Upper lobe of left lung (tissue), 6 donors: ENCODE measurements around the gene FAM168B. TPM values are rescaled to one million over a fixed set of nuclear protein-coding genes. Genes with fewer than 3 reads are reported as not detected.
"Not testable (repeated sequence)": the region's sequence is repeated elsewhere in the genome, so short reads cannot be mapped to it uniquely, and the experiment has no call there.

Experiments
- ATAC-seq, 2 donors: fragments of 200-7000 bp; cut with Tn5 transposase; one replicate each; pipeline ENCODE4 v1.9.1; 2022; ENCODE audit warnings: mild to moderate bottlenecking in 2 of 2, moderate library complexity in 2 of 2; ENCODE audit not compliant: low FRiP score in 2 of 2
- DNase-seq, 2 donors: peaks; one replicate each; pipeline ENCODE4 v3.0.0-alpha.2; 2019 to 2020
- H3K27ac ChIP-seq, 4 donors: fragments of 200-600 bp; sonication (generic); one replicate each; pipeline ENCODE4 v1.5.1; 2016 to 2019
- H3K27me3 ChIP-seq, 4 donors: fragments of 200-600 bp; sonication (generic); one replicate each; pipeline ENCODE4 v1.5.1; 2017 to 2019
- H3K36me3 ChIP-seq, 4 donors: fragments of 200-600 bp; sonication (generic); one replicate each; pipeline ENCODE4 v1.5.1; 2016 to 2019
- H3K4me1 ChIP-seq, 4 donors: fragments of 200-600 bp; sonication (generic); one replicate each; pipeline ENCODE4 v1.5.1; 2018 to 2019
- H3K4me3 ChIP-seq, 4 donors: fragments of 200-600 bp; sonication (generic); one replicate each; pipeline ENCODE4 v1.5.1; 2017 to 2019; ENCODE audit warnings: mild to moderate bottlenecking in 2 of 4, moderate library complexity in 1 of 4
- H3K9me3 ChIP-seq, 4 donors: fragments of 200-600 bp; sonication (generic); one replicate each; pipeline ENCODE4 v1.5.1; 2018 to 2019
- CTCF ChIP-seq, 6 experiments: fragments of 450-650 bp in 4 of 6; fragments of 200-600 bp in 2 of 6; sonication (generic) in 2 of 6; IDR thresholded peaks; one replicate each; pipeline ENCODE4 v1.5.1; 2016 to 2019; ENCODE audit warnings: antibody characterized with exemption in 6 of 6
- EP300 ChIP-seq, 4 donors: sonication (generic); formaldehyde crosslinking; IDR thresholded peaks; one replicate each; pipeline ENCODE4 v1.5.1; 2017; ENCODE audit warnings: antibody characterized with exemption in 4 of 4, control low read depth in 2 of 4
- POLR2A ChIP-seq, 4 donors: fragments of 450-650 bp; IDR thresholded peaks; one replicate each; pipeline ENCODE4 v1.5.1; 2016 to 2017; ENCODE audit warnings: antibody characterized with exemption in 4 of 4, mild to moderate bottlenecking in 2 of 4
- POLR2AphosphoS5 ChIP-seq, 2 donors: sonication (generic); formaldehyde crosslinking; IDR thresholded peaks; one replicate each; pipeline ENCODE4 v1.5.1; 2017; ENCODE audit warnings: antibody characterized with exemption in 2 of 2
- WGBS, 2 donors: methylation state at CpG; one replicate each; pipeline ENCODE4 v1.1.5; 2017 to 2018; 5-methylcytosine and 5-hydroxymethylcytosine counted together
- total RNA-seq, 6 donors: library from RNA; depleted of rRNA in 4 of 6; stranded (reverse); fragments of >200 nt in 4 of 6; gene quantifications; one replicate each; pipeline versions ENCODE4 v1.1.0 to v1.2.1, GENCODE V29; 2016 to 2021
- donor health status: DM: no; HTN: no; CAD: no; lungs with moderate emphysema.
- donor health status: DM: no; HTN: yes; CAD: no; lungs with severe emphysema.

The FAM168B gene
- total RNA-seq, 6 donors from 2014 or later: 22.0 to 86.9 (median 72.8) TPM

DNA sequence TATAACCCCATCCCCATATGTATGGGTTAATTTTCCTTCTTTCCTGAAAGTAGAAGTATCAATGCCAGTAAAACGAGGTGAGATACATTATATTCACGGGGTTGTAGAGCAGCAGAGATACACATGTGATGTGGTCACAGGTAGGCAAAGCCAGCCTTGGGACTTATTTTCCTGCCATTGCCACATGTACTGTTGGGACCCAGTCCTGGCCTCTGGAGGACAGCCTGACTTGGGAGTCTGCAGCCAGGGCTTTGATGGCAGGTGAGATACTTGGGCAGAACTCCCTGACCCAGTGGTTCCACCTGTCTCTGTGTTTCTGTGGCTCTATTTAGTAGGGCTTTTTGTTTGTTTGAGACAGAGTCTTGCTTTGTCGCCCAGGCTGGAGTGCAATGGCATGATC lies 29.9 kb upstream of the FAM168B start:
- ATAC-seq (no peak), DNase-seq (no peak)
- no peaks in the 10 kb centered on the region for H3K27me3 ChIP-seq
- TF ChIP-seq CTCF (IDR thresholded peaks at IDR 0.05): no peak
- TF ChIP-seq POLR2A (IDR thresholded peaks at IDR 0.05): no peak
- no peak for TF ChIP-seq EP300 (IDR thresholded peaks at IDR 0.05)
- H3K4me1 ChIP-seq: no peaks in the 10 kb centered on the region
- WGBS, 2 donors: 96 to 100% methylated on average over 3 of the region's 3 CpGs
- no peak overlapping the region for H3K4me3 ChIP-seq
- no peaks in the 10 kb centered on the region for H3K9me3 ChIP-seq
- peaks cover 0 to 52% (median 41%) of the 10 kb centered on the region in 4 donors for H3K36me3 ChIP-seq
- H3K27ac ChIP-seq: no peak overlapping the region

DNA sequence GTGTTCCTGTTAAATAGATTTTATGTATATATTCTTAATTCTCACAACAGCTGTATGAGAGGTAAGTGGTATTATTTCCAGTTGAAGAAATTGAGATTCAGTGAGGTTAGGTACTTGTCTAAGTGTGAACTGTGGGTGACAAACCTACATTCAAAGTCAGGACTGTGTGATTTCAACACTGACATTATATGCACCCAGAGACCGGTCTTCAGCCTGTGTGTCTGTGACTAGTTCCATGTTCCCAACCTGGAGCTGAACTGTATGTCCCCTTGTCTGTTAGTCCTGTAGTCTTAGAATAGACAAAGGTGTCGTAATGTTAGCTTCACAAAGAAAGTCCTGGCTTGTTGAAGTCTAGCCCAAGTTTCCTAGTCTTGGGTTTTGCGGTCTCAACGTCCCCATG lies 29.2 kb upstream of the FAM168B start:
- Histone ChIP-seq H3K4me1 (no peaks in the 10 kb centered on the region), H3K9me3 (no peaks in the 10 kb centered on the region), H3K36me3 (peaks cover 0 to 45% (median 35%) of the 10 kb centered on the region in 4 donors), H3K4me3 (no peak overlapping the region), H3K27ac (no peak overlapping the region), H3K27me3 (no peaks in the 10 kb centered on the region)
- DNase-seq (no peak), ATAC-seq (no peak)
- 96 to 100% methylated on average over 4 of the region's 4 CpGs for WGBS, 2 donors
- TF ChIP-seq CTCF (IDR thresholded peaks at IDR 0.05) (no peak), EP300 (IDR thresholded peaks at IDR 0.05) (no peak), POLR2A (IDR thresholded peaks at IDR 0.05) (no peak), POLR2AphosphoS5 (IDR thresholded peaks at IDR 0.05) (no peak)

GRCh38 chr2:131121464-131121863 lies 28.2 kb upstream of the FAM168B start:
- DNase-seq: no peak
- no peaks in the 10 kb centered on the region for H3K9me3 ChIP-seq
- TF ChIP-seq CTCF (IDR thresholded peaks at IDR 0.05) (no peak), POLR2AphosphoS5 (IDR thresholded peaks at IDR 0.05) (no peak), POLR2A (IDR thresholded peaks at IDR 0.05) (no peak), EP300 (IDR thresholded peaks at IDR 0.05) (no peak)
- H3K4me3 ChIP-seq: no peak overlapping the region
- H3K27ac ChIP-seq: no peak overlapping the region
- ATAC-seq: no peak
- no peaks in the 10 kb centered on the region for H3K4me1 ChIP-seq
- H3K27me3 ChIP-seq: no peaks in the 10 kb centered on the region
- 97 to 98% methylated on average over 4 of the region's 4 CpGs for WGBS, 2 donors
- H3K36me3 ChIP-seq: peaks cover 0 to 35% (median 24%) of the 10 kb centered on the region in 4 donors

GRCh38 chr2:131120815-131121317 lies 27.6 kb upstream of the FAM168B start:
- TF ChIP-seq POLR2A (IDR thresholded peaks at IDR 0.05) (no peak), POLR2AphosphoS5 (IDR thresholded peaks at IDR 0.05) (no peak), CTCF (IDR thresholded peaks at IDR 0.05) (no peak), EP300 (IDR thresholded peaks at IDR 0.05) (no peak)
- H3K27ac ChIP-seq: no peak overlapping the region
- ATAC-seq (no peak), DNase-seq (no peak)
- no peaks in the 10 kb centered on the region for H3K4me1 ChIP-seq
- H3K27me3 ChIP-seq: no peaks in the 10 kb centered on the region
- no peak overlapping the region for H3K4me3 ChIP-seq
- peaks cover 0 to 33% (median 18%) of the 10 kb centered on the region in 4 donors for H3K36me3 ChIP-seq
- WGBS, 2 donors: 90% methylated on average over 12 of the region's 12 CpGs
- no peaks in the 10 kb centered on the region for H3K9me3 ChIP-seq

- Histone ChIP-seq H3K36me3 (peaks cover 0 to 11% (median 1%) of the 10 kb centered on the region in 4 donors), H3K9me3 (no peaks in the 10 kb centered on the region), H3K27me3 (no peaks in the 10 kb centered on the region), H3K4me3 (no peak overlapping the region), H3K27ac (no peak overlapping the region), H3K4me1 (peaks cover 4 to 23% (median 7%) of the 10 kb centered on the region in 4 donors)
- no peak for TF ChIP-seq EP300 (IDR thresholded peaks at IDR 0.05)
- TF ChIP-seq POLR2AphosphoS5 (IDR thresholded peaks at IDR 0.05): no peak
- no peak for TF ChIP-seq CTCF (IDR thresholded peaks at IDR 0.05)
- TF ChIP-seq POLR2A (IDR thresholded peaks at IDR 0.05): no peak
- no peak for ATAC-seq
- DNase-seq: no peak
Measured at GRCh38 chr2:131115752-131116151, 22.5 kb upstream of the FAM168B start.

GRCh38 chr2:131114950-131115349 lies 21.7 kb upstream of the FAM168B start:
- DNase-seq, H3K27ac ChIP-seq, ATAC-seq, H3K27me3 ChIP-seq, H3K36me3 ChIP-seq, H3K4me3 ChIP-seq, H3K9me3 ChIP-seq: not testable (repeated sequence)
- 91 to 100% methylated on average over 3 of the region's 3 CpGs for WGBS, 2 donors
- H3K4me1 ChIP-seq: peaks cover 4 to 23% (median 7%) of the 10 kb centered on the region in 4 donors
